ENCODE results near the gene EHBP1L1.
A peak's percentile ranks its signal among the peaks of the same experiment; 100 is the strongest.

The EHBP1L1 gene

GRCh38 chr11:65575568-65576231 is at the start of gene EHBP1L1:
EHBP1L1 (plus strand) TSS chr11:65576053; CDS start chr11:65576303, 250 bp downstream.
- peak; percentile 83 for DNase-seq (ENCODE audit: low spot score)

GRCh38 chr11:65526744-65527143 is 49.1 kb upstream of the EHBP1L1 start:
- no peak for DNase-seq (ENCODE audit: low spot score)

GRCh38 chr11:65528819-65529350 is 47.0 kb upstream of the EHBP1L1 start:
- DNase-seq (ENCODE audit: low spot score), result no peak

- no peak for DNase-seq (ENCODE audit: low spot score)
Measured at GRCh38 chr11:65529475-65530156, 46.2 kb upstream of the EHBP1L1 start.

GRCh38 chr11:65530157-65530496 is 45.7 kb upstream of the EHBP1L1 start:
- peak; percentile 31 for DNase-seq (ENCODE audit: low spot score)

GRCh38 chr11:65532388-65533064 is 43.3 kb upstream of the EHBP1L1 start:
- DNase-seq (ENCODE audit: low spot score), result no peak

GRCh38 chr11:65535102-65535501 is 40.8 kb upstream of the EHBP1L1 start:
- DNase-seq (ENCODE audit: low spot score), result no peak

GRCh38 chr11:65536412-65537295 is 39.2 kb upstream of the EHBP1L1 start:
- DNase-seq (ENCODE audit: low spot score), result no peak

- no peak for DNase-seq (ENCODE audit: low spot score)
Measured at GRCh38 chr11:65537296-65537597, 38.6 kb upstream of the EHBP1L1 start.

GRCh38 chr11:65537620-65538231 is 38.1 kb upstream of the EHBP1L1 start:
- DNase-seq (ENCODE audit: low spot score), result no peak

- no peak for DNase-seq (ENCODE audit: low spot score)
Measured at GRCh38 chr11:65538232-65538914, 37.5 kb upstream of the EHBP1L1 start.

GRCh38 chr11:65538915-65539743 is 36.7 kb upstream of the EHBP1L1 start:
- no peak for DNase-seq (ENCODE audit: low spot score)

GRCh38 chr11:65539744-65540289 is 36.0 kb upstream of the EHBP1L1 start:
- no peak for DNase-seq (ENCODE audit: low spot score)

- DNase-seq (ENCODE audit: low spot score), result peak; percentile 89
Measured at GRCh38 chr11:65540290-65541092, 35.4 kb upstream of the EHBP1L1 start.

GRCh38 chr11:65541093-65541982 is 34.5 kb upstream of the EHBP1L1 start:
- DNase-seq (ENCODE audit: low spot score), result no peak

GRCh38 chr11:65542738-65543390 is 33.0 kb upstream of the EHBP1L1 start:
- DNase-seq (ENCODE audit: low spot score), result no peak

GRCh38 chr11:65545853-65546216 is 30.0 kb upstream of the EHBP1L1 start:
- no peak for DNase-seq (ENCODE audit: low spot score)
